Measurements from ENCODE around the gene HPS5. TPM values are rescaled to one million over a fixed set of nuclear protein-coding genes. Genes with fewer than 3 reads are reported as not detected.

HPS5 gene
- total RNA-seq, 1 donor from 2014 or later = 15.1 TPM

GRCh38 chr11:18312663-18313420 lies 9.1 kb downstream of the HPS5 start:
- DNase-seq (ENCODE audit: low read depth) = no peak
- H3K4me3 ChIP-seq (ENCODE audit: low read depth, low read length) = no peak overlapping the region
- peaks cover 1% of the 10 kb centered on the region for H3K36me3 ChIP-seq (ENCODE audit: control insufficient read depth, insufficient read depth, low read length)
- TF ChIP-seq CTCF (IDR thresholded peaks at IDR 0.05; ENCODE audit: insufficient read depth, low read length, poor library complexity, severe bottlenecking) = no peak
- no peaks in the 10 kb centered on the region for H3K27me3 ChIP-seq (ENCODE audit: control insufficient read depth, insufficient read depth, low read length)

DNA sequence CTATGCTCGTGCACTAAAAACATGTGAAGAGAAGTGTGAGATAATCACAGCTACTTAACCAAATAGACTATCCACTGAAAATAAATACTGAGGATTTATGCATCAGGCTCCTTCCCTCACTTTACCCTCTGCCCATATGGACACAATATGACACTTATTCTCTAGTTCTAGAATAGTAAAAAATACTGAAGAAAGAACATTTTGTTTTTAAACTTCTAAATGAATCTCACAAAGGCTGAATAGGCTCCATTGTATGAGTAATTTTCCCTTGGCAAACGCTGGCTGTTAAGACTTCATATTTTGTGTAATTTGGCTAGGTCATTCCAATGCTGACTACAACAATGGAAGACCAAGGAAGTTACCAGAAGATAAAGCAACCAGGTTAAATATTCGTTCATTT lies 9.9 kb downstream of the HPS5 start:
- H3K27me3 ChIP-seq (ENCODE audit: control insufficient read depth, insufficient read depth, low read length) = no peaks in the 10 kb centered on the region
- H3K36me3 ChIP-seq (ENCODE audit: control insufficient read depth, insufficient read depth, low read length) = peaks cover 1% of the 10 kb centered on the region
- no peak overlapping the region for H3K4me3 ChIP-seq (ENCODE audit: low read depth, low read length)
- no peak for TF ChIP-seq CTCF (IDR thresholded peaks at IDR 0.05; ENCODE audit: insufficient read depth, low read length, poor library complexity, severe bottlenecking)
- no peak for DNase-seq (ENCODE audit: low read depth)

GRCh38 chr11:18310800-18311340 lies 11.1 kb downstream of the HPS5 start:
- H3K36me3 ChIP-seq (ENCODE audit: control insufficient read depth, insufficient read depth, low read length) = peaks cover 1% of the 10 kb centered on the region
- no peak for DNase-seq (ENCODE audit: low read depth)
- no peak overlapping the region for H3K4me3 ChIP-seq (ENCODE audit: low read depth, low read length)
- H3K27me3 ChIP-seq (ENCODE audit: control insufficient read depth, insufficient read depth, low read length) = no peaks in the 10 kb centered on the region
- no peak for TF ChIP-seq CTCF (IDR thresholded peaks at IDR 0.05; ENCODE audit: insufficient read depth, low read length, poor library complexity, severe bottlenecking)

DNA sequence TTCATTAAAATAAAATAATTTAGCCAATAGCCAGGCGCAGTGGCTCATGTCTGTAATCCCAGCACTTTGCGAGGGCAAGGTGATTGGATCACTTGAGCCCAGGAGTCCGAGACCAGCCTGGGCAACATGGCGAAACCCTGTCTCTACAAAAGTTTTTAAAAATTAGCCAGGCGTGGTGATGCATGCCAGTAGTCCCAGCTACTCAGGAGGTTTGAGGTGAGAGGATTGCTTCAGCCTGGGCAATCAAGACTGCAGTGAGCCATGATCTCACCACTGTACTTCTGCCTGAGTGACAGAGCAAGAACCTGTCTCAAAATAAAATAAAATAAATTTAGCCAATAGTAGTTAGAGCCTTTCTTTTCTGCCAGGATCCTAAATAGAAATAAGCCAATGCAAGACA lies 12.2 kb downstream of the HPS5 start:
- Histone ChIP-seq H3K27me3 (ENCODE audit: control insufficient read depth, insufficient read depth, low read length) (no peaks in the 10 kb centered on the region), H3K36me3 (ENCODE audit: control insufficient read depth, insufficient read depth, low read length) (peaks cover 1% of the 10 kb centered on the region), H3K4me3 (ENCODE audit: low read depth, low read length) (no peak overlapping the region)
- no peak for TF ChIP-seq CTCF (IDR thresholded peaks at IDR 0.05; ENCODE audit: insufficient read depth, low read length, poor library complexity, severe bottlenecking)
- DNase-seq (ENCODE audit: low read depth) = no peak

DNA sequence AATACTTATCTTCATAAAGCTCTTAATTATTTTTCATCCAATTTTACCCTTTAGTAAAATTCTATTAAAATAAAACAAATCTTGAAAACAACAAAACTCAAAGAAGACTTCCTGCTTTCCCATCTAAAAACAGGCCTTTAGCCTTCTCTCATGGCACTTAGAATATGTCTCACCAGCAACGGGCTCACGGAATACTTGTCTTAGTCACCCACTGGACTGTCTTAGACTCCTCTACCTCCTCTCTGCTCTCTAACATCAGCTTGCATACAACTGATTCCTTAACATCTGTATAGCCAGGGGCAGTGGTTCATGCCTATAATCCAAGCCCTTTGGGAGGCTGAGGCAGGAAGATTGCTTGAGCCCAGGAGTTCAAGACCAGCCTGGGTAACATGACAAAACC lies 13.7 kb downstream of the HPS5 start:
- H3K4me3 ChIP-seq (ENCODE audit: low read depth, low read length) = no peak overlapping the region
- DNase-seq (ENCODE audit: low read depth) = no peak
- TF ChIP-seq CTCF (IDR thresholded peaks at IDR 0.05; ENCODE audit: insufficient read depth, low read length, poor library complexity, severe bottlenecking) = no peak
- H3K36me3 ChIP-seq (ENCODE audit: control insufficient read depth, insufficient read depth, low read length) = peaks cover 1% of the 10 kb centered on the region
- H3K27me3 ChIP-seq (ENCODE audit: control insufficient read depth, insufficient read depth, low read length) = no peaks in the 10 kb centered on the region
